Measurements from ENCODE around the gene CHST15.

Gene CHST15

DNA sequence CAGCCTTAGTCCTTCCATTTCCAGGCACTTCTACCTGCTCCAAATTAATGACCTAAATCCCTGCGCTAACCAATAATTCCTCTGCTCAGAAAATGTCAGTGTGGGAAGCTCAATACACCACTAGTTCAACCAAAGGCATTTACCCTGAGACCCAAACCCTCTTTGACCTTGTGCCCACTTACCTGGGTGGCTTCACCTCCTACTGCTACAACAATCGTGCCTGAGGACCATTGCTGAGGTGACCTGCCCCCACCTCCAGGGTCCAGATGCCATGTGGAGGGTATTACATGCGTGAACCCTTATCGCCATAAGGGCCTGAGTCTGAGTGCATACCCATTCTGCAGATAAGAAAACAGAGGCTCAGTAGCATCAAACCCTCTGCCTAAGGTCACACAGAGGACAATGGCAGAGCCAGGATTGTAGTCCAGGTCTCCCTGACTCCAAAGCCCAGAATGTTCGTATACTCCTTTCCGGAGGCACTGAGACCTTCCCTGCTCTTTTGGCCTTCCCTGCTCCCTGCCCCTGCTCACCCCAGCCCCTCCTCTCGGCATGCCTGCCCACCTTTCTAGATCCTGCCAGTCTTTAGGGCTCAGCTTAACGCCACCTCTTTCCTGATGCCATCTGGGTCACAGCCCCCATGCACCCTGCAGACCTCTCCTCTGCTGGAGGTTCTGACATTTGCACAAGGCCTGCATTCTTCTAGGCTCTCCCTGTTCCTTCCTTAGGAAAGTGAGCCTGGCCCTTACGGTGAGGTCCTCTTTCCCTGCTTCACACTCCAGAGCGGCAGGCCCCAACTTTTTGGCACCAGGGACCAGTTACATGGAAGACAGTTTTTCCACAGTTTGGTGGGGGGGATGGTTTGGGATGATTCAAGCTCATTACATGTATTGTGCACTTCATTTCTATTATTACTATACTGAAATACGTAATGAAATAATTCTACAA lies 94.9 kb downstream of the CHST15 start:
- DNase-seq (ENCODE audit: low read depth), result no peak

DNA sequence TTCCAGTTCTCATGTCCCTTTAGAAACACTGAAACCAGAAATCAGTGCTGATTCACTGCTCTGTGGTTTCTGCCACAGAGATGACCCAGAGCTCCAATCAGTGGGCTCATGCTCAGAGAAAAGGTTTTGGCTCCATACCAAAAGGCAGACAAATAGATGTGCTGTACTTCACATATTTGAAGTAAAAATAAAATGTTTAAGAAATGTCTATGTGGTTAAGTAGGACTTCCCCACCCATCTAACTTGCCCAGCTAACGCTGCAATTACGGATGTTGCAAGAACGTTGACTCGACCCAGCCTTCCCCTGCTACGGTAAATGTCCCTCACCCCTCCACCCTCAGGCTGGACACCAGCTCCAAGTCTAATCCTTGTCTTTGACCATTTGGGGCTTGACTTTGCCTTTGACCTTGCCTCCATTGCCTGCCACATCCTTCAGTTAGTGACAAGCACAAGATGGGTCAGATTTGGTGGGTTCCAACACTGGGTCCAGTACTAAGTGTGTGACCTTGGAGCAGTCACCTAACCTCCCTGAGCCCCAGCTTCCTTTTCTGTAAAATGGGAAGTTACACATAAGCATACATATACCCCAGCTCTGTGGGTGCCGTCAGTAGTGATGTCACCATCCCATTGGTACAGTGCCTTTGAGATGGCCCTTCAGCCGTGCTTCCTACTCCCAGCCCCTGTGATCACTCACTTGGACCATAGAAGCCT lies 95.8 kb downstream of the CHST15 start:
- peak; percentile 77 for DNase-seq (ENCODE audit: low read depth)

DNA sequence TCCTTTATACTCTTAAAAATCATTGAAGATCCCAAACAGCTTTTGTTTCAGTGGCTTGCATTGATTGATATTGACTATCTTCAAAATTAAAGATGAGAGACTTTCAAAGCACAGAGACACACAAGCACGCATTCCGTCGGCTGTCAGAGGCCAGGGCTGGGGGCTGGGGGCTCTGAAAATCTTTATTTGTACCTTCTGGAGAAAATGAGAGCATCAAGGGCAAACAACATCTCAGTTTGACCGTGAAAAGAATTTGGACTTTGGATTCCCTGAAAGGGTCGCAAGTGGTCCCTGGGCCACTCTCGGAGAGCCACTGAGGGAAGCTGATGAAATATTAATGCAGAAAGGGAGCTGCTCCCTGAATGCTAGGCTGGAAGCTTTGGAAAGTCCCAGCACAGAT lies 96.4 kb downstream of the CHST15 start:
- no peak for DNase-seq (ENCODE audit: low read depth)

DNA sequence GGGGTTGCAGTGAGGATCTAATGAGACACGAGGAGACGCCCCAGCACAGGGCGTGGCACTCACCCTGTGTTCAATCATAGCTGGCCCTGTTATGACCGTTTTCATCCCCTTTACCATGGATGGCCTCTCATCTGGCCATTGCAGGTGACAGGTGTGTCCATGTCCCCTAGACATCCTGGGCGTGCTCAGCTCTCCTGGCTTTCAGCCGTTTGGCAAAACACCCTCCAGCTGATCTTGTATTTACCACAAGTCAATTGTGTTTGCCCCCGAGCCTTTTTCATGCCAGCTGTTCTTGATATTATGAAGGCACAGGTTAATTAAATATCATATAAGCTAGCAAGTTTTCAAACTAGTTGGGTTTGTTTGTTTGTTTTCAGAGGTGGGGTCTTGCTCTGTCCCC lies 97.1 kb downstream of the CHST15 start:
- no peak for DNase-seq (ENCODE audit: low read depth)

DNA sequence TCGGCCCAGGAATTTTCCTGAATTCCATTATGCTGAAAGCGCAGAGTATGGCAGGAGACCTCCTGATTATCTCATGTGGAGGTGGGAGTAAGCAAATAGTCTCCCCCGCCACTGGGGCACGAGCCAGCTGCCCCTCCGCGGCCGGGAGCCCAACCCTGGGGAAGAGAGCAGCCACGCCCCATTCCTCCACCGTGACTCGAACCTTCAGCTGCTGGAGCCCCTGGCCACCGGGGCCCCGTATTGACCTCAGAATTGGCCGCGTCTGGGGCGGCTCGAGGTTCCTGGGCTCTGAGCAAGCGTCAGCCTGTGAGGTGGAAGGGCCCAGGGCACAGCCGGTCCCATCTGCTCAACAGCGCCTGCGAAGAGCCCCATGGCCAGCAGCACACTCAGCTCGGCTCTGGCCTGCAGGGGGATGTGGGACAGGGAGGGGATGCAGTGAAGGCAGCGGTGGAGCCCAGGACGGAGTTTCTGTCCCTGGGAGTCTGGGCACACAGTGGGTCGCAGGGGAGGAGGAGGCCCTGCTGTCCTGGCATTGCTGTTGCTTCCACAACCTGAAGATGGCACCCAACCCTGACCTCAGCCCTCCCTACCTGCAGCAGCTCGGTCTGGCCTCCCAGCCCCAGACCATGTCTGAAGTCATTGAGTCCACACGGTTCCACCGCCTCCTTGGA lies 97.8 kb downstream of the CHST15 start:
- peak; percentile 80 for DNase-seq (ENCODE audit: low read depth)

DNA sequence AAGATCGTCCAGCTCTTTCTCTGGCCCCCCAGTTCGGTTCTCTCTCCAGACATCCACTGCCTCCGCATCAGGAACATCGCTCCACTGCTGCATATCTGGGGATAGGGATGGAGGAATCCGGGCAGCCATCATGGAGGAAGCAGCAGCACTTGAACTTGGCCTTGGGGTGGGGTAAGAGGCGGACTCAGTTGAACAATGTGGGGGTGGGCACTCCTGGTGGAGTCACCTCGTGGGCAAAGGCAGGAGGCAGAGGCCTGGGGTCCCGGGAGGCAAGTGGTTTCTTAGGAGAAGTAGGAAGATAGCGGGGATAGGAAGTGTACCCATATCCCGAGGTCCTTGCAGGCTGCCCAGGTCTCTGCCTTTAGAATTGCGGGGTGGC lies 98.3 kb downstream of the CHST15 start:
- DNase-seq (ENCODE audit: low read depth), result peak; percentile 41

DNA sequence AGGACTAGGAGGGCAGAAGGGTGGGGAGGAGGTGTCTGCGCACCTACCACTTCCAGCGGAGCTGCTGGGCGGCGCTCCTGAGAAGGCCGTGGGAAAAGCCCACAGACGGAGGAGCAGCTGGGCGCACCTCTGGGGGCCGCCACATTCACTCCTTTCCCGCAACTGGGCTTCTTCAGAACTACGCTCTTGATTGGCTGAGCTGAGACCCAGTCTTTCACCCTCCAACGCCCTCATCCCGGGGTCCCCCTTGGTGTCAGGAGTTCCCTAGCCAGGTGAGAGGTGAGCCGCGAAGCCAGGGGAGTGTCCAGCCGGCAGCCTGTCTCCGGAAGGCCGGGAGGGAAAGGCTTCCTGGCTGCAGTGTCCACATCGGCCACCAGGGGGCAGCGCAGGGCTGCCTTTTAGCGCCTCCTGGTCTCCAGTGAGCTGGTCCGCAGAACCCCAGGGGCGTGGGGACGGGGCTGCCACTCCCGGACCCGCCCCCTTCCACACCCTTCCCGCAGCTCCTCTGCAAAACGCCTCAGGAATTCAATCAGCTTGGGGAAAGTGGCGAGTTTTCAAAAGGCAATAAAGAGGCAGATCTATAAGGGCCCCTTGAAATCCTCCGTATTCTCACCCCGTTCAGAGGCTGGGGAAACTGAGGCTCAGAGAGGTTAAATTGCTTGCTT lies 98.8 kb downstream of the CHST15 start:
- peak; percentile 67 for DNase-seq (ENCODE audit: low read depth)

DNA sequence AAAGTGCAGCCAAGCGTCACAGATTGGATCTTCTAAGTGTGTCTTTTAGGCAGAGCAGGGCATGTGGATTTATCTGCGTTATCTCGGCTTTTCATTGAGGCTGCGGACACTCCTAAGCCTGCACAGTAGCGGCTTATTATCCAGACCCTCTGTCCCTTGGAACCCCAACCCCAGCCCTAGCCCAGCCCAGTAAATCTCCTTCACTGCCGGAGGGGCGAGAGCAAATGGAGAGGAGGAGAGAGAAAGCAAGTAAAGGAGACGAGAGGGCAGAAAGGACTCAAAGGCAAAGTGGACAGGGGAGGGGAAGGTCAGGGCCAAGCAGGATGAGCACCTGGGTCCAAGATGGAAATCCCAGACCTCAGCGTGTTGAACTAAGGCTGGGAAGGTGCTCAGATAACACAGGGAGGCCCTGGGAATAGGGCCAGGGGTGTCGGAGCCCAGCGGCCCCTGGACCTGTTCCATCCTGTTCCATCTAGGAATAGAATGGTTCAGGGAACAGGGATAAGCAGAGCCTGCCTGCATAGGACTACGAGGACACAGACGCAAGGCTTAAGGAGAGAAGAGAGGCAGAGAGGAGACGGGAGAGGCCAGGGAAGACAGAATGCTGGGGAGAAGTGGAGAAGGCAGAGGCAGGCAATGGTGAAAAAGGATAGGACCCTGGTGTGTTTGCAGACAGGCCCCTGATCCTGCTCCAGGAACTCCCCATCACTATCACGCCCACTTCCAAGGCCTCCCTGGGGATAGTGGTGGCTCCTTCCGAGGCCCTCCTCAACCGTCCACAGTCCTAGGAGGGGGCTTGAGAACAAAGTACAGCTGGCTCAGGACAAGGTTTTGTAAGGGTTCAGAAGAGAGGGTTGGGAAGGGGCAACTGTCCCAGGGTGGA lies 99.6 kb downstream of the CHST15 start:
- DNase-seq (ENCODE audit: low read depth), result no peak

DNA sequence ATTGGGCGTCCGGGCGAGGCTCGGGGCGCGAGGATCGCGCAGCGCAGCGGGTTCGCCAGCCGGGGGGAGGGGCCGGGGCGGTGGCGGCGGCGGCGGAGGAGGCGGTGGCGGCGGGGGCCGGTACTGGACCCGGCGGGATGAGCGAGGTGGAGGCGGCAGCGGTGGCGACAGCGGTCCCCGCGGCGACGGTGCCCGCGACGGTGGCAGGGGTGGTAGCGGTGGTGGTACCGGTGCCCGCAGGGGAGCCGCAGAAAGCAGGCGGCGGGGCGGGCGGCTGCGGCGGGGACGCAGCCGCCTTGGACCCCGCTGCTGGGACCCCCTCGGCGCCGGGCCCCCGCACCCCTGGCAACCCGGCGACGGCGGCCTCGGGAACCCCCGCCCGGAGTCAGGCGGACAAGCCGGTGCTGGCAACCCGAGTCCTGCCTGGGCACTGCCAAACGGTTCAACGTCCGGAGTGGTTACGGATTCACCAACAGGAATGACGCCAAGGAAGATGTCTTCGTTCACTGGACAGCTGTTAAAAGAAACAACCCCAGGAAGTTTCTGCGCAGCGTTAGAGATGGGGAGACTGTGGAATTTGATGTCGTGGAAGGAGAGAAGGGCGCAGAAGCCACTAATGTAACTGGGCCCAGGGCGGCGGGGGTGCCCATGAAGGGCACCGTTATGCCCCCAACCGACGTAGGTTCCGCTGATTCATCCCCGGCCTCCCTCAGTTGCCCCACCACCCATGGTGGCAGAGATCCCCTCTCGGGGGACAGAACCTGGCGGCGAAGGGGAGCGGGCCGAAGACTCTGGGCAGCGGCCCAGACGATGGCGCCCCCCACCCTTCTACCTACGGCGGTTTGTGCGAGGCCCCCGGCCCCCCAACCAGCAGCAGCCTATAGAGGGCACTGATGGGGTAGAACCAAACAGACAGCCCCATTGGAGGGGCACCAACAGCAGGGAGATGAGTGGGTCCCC lies 101.5 kb downstream of the CHST15 start:
- no peak for DNase-seq (ENCODE audit: low read depth)

DNA sequence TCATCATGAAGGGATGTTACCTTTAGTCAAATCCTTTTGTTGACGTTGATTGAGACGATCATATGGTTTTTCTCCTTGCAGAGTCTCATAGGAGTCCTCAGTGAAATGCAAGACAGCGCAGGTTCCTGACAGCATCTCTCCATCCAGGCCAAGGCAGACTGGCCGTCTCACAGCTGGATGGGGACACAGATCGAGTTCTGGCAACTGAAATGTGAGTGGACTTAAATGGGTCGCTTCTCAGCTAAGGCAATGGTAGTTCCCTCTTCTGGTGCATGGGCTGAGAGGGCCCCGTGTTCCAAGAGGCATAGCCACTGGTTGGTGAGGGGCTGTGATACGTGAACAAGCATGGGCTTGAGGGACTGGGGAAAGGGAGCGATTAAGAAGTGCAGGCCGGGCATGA lies 102.5 kb downstream of the CHST15 start:
- no peak for DNase-seq (ENCODE audit: low read depth)

DNA sequence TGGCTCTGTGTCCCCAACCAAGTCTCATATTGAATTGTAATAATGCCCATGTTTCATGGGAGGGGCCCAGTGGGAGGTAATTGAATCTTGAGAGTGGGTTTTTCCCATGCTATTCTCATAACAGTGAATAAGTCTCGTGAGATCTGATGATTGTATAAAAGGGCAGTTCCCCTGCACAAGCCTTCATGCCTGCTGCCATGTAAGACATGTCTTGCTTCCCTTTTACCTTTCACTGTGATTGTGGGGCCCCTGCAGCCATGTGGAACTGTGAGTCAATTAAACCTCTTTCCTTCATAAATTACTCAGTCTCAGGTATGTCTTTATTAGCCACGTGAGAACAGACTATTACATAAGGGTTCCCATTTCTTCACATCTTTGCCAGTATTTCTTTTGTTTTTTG lies 104.7 kb downstream of the CHST15 start:
- no peak for DNase-seq (ENCODE audit: low read depth)

DNA sequence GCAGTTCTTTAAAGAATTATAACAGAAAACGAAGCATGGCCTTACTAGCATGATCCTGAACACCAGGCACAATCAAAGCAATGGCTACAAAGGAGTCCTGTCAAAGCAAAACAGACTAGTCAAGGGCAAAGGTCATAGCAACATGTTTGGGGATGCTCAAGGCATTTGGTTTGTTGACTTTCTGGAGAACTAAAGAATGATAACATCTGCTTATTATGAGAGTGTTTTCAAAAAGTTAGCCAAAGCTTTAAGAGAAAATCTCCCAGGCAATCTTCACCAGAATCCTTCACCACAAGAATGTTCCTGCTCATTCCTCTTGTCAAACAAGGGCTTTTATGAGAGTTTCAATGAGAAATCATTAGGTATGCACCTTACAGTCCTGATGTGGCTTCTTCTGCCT lies 106.7 kb downstream of the CHST15 start:
- DNase-seq (ENCODE audit: low read depth), result no peak

DNA sequence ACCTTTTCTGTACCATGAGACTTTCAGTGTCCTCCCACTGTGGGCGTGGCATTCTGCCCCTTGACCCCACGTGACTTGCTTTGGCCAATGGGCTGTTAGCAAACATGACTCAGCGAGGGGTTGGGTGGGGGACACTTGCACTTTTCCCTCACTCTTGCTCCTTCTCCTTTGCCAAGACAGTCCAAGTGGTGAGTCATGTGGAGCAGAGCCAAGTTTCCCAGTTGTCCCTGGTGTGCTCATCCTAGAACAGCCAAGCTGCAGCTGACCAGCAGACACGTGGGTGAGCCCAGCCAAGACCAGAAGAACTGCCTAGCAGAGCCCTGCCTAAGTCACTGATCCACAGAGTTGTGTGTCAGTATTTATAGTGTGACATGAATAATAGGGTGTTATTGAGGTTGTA lies 119.0 kb downstream of the CHST15 start:
- DNase-seq (ENCODE audit: low read depth), result no peak

DNA sequence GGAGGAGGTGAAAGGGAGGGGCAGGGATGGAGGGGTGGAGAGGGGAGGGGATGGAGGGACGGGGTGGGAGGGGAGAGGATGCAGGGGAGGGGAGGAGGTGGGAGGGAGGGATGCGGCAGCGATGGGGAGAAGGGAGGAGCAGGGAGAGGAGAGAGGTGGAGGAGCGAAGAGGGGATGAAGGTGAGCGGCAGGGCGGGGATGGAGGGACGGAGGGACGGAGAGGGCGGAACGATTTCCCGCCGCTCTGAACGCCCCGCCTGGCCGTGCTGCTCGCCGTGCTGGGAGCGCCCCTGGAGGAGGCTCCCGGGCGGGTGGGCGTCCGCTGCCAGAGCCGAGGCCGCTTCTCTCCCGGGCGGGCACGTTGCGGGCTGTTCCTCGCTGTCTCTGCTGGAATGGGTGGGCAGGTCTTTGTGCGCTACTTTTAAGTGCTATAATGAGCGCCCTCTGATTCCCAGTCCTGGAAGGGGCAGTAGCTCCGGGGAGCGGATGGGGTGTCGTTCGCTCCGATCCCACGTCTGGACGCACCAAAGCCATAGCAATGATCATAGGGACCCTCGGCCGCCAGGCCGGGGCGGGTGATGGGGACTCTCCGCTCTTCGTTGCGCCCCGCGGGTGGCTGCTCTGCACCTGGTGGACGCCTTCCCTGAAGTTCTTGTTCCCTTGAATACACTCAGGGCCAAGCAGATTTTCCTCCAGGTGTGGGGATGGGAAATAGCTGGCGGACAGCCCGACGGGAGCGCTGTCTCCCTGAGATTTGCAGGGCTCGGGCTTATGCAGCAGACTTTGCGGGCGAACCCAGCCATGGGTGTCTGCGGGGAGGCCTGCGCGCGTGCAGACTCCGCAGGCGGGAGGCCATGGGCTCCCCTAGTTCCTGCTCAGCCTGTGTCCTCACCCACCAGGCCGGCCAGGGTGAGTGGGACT lies 120.7 kb downstream of the CHST15 start:
- no peak for DNase-seq (ENCODE audit: low read depth)

DNA sequence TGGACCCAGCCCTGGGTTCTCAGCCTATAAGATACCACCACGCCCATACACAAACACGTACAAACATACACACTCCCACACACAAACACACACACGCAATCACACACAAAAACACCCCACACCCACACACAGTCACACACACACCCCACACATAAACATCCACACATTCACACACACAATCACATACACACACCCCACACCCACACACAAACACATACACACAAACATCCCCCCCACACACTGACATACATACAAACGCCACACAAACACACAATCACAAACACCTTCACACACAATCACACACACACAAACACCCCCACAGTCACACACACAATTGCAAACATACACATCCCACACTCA lies 122.5 kb downstream of the CHST15 start:
- no peak for DNase-seq (ENCODE audit: low read depth)

DNA sequence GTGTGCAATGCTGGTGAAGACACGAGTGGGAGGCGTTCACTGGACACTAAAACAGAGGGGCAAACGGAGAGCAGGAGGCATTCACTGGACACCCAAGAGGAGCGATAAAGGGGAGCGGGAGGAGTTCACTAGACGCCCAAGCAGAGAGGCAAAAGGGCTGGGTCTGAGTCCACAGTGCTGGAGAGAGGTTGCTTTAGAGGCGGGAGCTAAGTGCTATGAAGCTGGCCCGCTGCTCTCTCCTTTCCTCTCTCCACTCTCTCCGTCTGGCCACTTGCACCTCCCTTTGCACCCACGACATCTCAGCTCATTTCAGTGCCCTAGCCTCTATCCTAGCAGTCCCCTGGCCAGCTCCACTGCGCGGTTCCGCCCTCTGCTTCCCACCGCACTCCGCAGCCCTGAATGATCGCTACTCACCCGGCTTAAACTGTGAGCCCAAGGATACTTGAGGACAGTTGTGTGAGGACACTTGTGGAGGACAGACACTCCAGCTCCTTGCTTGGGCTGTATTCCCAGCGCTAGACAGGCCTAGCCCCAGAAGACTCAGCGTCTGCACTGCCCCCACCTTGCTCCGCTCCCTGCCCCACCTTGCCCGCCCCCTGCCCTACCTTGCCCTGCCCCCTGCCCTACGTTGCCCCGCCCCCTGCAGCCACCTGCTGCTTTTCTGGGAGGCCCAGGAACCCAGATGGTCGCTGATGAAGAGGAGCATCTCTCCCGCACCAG lies 123.0 kb downstream of the CHST15 start:
- DNase-seq (ENCODE audit: low read depth), result no peak

DNA sequence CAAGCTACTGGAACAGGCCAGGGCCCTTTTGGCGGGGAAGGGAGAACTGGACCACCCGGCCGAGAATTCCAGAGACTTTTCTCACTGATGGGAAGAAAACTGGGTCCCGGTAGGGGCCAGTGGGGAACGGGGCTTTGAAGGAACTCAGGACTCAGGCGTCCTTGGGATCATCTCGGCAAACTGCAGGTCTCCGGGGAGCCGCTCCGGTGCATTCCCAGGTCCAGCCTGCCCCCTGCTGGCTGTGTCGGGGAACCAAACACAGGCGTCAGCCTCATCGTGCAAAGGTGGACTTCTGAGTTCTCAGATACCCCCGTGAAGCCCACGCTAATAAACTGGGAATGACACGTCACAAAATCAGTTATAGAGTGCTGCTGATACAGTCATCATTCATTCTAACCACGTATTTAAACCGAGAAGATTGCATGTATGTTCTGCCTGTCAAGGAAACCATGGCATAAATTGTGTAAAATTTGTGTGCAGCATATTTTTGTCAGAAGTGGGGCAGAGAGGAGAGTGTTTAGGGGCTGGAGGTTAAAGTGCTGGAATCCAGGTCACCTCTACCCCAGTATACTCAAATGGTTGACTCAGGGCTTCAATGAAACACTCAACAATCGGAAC lies 125.7 kb downstream of the CHST15 start:
- DNase-seq (ENCODE audit: low read depth), result no peak

DNA sequence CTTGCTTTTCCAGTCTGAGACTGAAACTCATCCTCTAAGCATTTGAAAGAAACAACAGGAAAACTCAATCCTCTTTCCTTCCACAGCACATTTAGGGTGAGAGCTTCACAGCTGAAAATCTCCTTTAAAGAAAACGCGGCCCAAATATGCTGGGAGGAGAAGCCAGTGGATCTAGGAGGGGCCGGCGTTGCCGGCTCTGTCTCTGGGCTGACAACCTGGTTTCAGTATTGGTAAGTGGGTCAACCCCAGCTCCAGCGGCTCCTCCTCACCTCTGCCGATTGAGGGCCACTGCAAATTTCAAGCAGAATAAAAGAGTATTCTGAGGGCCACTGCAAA lies 126.5 kb downstream of the CHST15 start:
- no peak for DNase-seq (ENCODE audit: low read depth)
